ENCODE measurements around the gene FREM1. TPM values are rescaled to one million over a fixed set of nuclear protein-coding genes. Genes with fewer than 3 reads are reported as not detected.

Gene FREM1
- total RNA-seq, 1 experiment from 2014 or later, result not detected

DNA sequence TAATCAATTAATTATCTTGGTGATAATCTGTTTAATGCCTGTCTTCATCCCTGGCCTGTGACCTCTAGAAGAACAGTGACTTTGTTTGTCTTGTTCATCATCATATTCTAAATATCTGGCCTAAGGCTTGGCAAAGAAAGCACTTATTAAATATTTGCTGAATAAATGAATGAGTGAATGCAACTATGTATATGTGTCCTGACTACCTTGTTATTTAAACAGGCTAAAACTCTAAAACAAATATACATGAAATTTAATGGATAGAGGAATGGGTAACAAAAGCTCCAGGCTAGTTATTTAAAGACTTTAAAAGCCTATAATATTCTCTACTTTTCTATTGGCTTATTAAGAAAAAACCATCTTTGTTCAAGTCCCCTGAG lies 96.0 kb downstream of the FREM1 start:
- DNase-seq (ENCODE audit: low read depth), result no peak

DNA sequence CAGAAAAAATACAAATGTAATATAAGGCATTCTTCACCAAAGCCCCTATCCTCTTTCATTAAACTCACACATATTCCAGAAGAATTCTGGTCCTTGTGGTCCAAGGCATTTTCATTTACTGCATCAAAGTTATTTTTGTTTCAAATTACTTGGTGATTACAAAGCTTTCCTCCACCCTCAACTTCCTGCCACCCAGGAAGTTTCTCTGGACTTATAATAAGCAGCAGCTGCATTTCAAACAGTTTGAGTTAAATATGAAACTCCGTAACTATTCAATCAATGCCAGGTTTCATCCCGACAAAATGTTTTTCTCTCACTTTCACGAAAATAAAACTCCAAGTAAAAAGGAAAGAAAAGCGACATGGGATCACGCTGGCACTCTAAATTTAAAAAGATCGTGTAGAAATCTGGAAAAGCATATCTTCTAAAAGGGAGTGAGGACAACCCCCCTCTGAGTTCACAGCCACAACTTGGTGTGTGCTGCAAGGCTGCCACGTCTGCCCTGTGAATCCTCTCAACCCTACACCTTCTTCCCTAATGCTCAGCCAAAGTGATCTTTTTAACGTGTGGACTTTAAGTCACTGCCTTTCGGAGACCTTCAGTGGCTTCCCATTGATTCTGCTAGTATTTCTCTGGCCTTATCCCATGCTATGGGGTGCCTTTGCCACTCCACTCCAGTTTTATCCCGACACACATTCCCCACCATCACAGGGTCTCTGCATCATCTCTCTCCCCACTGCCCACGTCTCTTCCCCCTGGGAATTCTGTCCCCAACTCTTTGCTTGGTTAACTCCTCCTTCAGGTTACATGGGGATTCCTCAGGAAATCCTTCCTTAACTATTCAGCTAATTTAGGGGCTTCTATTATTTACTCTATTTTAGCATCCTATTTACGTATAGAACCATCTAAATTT lies 96.6 kb downstream of the FREM1 start:
- DNase-seq (ENCODE audit: low read depth), result peak; percentile 18

DNA sequence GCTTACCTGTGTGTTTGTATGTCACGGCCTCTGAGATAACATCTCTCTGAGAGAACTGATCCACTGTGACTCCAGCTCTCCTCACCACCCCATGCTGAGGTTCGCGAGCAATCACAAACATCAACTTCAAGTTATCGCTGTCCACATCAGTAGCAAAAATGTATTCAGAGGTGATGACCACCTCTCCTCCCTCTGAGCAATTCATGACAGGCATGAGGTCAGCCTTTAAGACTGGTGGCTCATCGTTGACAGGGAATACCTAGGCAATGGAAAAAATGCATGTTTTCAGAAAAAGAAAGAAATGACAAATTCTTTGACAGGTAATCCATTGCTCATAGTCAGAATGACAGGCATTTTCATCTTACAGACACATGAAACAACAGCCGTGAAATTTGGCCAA lies 97.4 kb downstream of the FREM1 start:
- peak; percentile 7 for DNase-seq (ENCODE audit: low read depth)

DNA sequence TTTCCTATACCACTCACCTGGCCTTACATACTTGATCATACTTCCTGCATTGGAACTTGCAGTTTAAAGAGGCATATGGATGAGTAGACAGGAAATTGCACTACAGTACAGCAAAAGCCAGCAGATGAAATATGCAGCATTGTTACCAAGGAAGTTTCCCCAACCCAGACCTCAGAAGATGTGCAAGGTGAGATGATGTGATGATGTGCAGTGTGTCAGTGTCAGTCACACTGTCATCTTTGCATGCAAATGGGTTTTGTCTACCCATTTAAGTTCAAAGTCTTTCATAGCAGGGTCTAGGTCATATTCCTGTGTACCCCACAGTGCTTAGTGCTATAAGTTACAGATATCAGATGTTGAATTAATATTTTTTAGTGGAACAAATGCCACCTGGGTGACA lies 98.4 kb downstream of the FREM1 start:
- DNase-seq (ENCODE audit: low read depth), result no peak

DNA sequence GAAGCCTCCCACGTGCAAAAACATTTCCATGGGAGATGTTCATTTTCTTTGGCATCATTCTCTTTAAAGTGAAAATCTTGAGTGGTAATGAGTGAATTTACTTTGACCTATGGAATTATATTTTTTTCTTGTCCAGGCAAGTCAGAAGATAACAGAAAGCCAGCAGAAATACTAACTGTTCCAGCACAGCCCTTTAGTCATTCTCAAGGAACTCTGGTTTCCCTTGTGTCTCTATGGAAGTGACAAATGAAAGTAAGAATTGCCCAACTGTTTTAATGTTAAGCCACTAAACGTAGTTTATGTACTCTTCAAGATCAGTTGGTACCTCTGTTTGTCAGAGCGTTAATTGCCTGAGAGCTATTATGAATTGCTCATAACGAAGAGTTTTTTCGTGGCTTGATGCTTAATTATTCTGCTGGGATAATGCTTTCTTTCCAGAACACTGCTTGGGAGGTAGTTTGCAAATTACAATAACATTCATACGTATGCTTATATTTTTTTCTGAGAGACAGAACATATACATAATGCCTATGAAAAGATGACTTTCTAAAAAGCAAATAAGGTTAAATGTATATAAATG lies 103.2 kb downstream of the FREM1 start:
- no peak for DNase-seq (ENCODE audit: low read depth)

DNA sequence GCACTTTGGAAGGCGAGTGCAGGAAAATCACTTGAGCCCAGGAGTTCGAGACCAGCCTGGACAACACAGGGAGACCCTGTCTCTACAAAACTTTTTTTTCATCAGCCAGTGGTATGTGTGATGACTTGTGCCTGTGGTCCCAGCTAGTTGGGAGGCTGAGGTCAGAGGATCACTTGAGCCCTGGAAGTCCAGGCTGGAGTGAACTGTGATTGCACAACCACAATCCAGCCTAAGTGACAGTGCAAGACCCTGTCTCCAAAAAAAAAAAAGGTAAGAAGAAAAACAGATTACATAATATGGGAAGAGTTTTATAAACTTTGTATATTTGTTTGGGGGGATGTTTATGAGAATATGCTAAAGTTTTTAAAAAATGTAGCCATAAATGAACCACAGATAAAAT lies 111.2 kb downstream of the FREM1 start:
- no peak for DNase-seq (ENCODE audit: low read depth)

DNA sequence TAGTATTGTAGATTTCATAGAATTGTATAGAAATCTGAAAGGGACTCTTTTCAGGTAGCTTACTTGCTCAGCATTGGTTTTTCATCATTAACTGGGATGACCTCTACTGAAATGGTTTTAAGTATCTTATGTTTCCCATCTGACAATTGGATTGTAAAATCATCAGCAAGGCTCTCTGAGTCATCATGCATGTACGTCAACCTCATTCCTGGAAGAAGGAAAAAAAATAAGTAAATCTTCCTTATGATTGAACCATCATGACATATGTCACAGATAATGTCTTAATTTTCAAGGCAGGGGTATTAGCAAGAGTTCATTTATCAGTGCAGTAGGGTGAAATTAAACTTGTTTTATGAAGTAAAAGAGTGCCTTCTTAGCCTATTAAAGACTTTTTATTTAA lies 112.8 kb downstream of the FREM1 start:
- no peak for DNase-seq (ENCODE audit: low read depth)

DNA sequence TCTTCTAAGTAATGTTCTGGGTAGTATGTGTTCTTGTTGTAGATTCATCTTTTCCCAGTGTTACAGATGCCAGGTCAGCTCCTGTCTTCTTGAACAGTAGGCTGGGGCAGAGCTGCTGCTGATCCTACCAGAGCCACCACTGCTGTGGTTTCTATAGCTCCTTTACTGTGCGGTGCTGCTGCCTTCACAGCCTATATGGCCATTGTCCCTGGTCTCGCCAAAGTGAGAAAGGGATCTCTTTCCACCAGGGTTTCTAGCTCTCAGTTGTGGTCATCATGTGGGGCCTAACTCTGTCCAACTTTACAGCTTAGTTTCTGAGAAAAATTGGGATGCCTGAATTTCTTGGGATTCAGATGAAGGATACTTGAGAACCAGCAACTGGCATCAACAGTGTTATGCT lies 116.8 kb downstream of the FREM1 start:
- no peak for DNase-seq (ENCODE audit: low read depth)

DNA sequence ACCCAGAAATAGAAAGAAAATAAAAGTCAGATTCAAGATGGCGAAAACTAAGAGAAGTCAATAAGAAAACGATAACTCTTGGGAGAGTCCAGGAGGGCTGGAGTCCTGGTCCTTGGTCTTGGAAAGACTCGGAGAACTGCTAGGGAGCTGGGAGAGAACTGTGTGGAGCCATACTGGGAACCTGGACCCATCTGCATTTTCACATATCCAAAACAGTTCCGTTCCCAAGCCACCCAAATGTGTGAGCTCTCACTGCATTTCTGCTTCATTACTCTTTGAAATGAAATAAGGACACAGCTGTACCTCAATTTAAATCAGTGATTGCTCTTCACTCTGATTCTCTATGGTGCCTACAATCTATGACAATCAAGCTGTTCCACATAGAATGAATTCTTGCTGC lies 119.6 kb downstream of the FREM1 start:
- DNase-seq (ENCODE audit: low read depth), result no peak

DNA sequence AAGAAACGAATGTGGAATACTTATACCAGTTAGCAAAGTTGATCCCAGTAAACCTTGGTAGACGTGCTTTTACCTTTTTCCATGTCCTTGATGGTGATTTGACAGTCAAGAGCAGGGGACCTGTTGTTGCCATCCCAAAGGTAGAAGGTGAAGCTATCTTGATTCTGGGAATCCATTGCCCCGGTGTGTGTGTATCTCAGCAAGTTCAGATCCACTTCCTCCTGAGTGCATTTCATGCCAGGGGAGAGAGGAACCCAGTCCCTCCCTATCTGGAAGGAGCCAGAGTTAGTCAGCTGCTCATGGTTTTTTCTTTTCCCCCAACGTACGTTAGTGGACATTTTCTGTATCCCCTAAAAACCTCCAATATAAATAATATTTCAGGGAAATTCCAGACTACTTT lies 121.4 kb downstream of the FREM1 start:
- DNase-seq (ENCODE audit: low read depth), result no peak

DNA sequence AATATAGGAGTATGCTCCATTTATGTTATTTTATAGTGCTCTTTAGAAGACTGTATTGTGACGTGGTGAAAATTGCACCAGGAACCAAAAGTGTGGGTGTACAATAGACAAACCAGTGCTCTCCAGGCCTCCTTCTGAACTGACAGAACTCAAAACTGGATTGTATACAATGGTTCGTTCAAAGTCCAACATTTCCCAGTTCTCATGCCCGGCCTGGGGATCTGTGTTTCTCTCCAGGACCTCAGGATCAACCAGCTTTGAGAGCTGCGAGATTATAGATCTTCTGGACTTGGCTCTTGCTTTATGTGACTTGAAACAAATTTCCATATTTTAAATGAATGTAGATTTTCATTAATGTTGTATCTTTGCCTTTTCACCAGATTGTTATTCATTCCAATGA lies 126.9 kb downstream of the FREM1 start:
- DNase-seq (ENCODE audit: low read depth), result no peak

DNA sequence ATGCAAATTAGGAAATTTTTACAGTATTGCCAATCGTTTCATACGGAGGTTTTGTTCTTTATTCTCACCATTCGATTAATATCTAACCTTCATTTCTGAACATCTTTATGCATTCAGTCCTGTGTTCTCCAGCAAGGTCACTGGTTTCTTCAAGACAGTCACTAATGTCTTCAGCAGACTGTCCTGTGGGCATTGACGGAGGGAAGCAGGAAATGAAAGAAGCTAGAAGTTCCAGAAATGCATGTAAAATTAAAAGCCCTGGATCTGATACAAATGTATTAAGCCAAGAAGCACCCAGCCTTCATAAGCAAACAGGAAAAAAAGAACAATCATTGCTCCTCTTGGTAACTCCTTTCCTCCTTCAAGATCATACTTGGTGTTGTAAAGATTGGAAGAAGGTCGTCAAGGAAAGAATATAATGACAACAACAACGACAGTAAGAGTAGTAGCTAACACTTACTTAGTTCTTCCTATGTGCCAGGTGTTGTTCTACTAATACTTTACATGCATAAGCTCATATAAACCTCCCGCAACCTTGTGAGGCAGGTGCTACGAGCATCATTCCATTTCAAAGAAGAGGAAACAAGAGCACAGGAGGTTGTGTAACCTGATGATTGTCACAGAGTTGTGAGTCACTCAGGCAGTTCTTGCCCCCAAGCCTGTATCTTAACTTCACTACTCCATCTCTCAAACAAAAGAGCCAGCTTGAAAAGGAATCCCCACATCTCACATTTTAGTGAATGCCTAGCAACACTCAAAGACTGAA lies 127.8 kb downstream of the FREM1 start:
- no peak for DNase-seq (ENCODE audit: low read depth)

DNA sequence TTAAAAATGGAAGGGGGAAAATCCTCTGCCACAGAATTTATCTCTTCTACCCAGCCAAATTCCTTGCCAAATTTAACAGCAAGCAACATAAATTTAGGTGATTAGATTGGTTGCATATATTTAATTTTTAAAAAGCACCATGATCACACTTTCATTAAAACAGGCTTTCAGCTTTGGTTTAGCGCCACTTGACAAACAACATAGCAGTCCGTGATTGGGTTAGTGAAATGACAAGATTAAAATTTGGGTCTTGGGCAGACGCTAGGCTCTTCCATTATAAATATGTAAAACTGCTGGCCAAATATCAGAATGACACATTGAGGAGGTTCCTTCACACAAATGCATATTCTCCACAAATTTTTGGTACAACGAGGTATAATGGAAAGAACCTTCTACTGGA lies 129.5 kb downstream of the FREM1 start:
- DNase-seq (ENCODE audit: low read depth), result no peak

DNA sequence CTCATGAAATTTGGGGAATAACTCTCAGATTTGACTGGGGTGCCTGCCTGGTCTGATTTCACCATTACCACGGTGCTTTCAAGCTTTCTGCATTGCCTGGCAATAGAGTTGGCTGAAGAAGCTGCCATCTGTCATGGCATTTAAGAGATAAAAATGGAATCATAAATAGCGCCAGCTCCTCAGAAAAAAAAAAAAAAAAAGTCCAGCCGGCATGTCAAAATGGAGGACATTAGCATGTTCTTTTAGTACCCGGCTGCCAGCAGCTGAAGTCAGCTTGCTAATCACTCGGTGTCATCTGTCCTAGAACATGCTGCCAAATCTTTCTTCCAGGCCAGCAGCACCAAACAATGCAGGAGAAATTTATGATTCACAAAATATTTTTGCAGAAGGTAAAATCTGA lies 130.0 kb downstream of the FREM1 start:
- no peak for DNase-seq (ENCODE audit: low read depth)

DNA sequence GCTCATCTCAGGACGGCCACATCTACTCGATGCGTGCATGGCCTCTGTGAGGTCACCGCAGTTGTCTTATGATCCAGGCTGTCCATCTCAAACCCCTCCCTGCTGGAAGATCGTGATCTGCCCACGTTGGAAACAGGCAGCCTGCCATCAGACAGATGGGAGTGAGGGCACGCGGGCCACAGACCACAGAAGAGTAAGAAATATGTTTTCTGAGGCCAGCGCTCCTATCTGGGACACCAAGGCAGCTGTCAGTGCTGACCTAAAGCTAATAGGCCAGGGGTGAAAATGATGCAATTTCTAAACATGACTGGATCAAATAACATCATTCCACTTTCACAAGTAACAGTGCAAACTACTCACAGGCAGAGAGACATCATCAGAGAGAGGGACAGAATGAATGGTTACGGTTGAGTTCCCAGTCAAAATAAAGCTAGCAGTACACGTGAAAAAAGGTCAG lies 130.6 kb downstream of the FREM1 start:
- DNase-seq (ENCODE audit: low read depth), result peak; percentile 0

DNA sequence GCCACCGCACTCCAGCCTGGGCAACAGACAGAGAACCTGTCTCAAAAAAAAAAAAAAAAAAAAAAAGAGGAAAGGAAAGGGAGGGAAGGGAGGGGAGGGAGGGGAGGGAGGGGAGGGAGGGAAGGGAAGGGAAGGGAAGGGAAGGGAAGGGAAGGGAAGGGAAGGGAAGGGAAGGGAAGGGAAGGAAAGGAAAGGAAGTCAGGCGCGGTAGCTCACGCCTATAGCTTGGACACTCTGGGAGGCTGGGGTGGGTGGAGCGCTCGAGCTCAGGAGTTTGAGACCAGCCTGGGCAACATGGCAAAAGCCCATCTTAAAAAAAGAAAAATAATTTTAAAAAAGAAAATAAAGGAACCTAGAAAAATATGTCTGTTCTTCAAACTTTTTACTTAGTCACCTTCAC lies 131.7 kb downstream of the FREM1 start:
- no peak for DNase-seq (ENCODE audit: low read depth)

DNA sequence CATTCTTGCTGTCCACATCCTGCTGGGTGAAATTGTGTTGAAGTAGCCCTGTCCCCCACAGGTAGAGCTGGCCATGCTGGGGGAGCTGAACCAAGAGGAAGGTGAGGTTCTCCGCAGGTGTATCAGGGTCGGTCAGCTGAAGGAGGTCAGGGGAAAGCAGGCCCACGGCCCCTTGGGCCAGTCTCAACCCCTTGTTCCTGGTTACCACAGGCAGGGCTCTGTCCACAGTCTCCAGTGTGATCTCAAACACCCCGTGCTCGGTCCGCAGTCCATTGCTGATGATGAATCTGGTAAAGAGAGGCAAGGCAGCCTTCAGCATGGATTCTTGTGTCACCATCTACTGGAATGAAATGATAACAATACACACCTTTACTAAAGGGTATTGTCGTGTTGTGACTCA lies 134.3 kb downstream of the FREM1 start:
- DNase-seq (ENCODE audit: low read depth), result no peak

DNA sequence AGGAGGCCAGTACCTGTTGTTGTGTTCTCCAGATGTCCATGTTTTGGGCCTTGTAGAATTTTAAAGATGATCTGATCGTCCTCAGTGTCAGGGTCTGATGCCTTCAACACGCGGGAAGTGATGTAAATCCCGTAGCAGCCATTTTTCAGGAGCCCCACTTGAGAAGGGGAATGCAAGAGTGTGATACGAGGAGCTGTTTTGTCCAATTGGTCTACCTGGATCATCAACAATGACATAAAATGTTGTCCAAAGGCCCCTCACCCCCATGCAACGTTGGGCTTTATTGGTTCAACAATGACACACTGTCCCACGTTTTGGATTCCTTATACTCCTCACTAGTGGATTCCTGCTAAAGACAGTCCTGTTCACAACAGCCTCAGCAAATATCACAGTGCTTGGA lies 139.6 kb downstream of the FREM1 start:
- DNase-seq (ENCODE audit: low read depth), result no peak

DNA sequence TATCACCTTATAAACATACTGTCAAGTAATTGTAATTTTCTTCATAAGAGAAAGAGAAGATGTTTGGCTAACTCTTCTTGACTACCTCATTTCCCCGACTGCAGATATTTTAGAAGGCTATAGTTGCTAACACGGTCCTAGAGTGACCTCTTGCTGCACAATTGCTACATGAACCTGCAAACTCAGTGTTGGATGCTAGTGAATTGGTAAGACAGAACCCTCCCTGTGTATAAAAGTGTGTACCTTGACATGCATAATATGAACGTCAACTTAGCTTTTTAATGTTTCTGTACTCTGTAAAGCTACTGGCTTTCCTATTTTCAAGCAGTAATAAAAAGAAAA lies 141.0 kb downstream of the FREM1 start:
- DNase-seq (ENCODE audit: low read depth), result peak; percentile 2

DNA sequence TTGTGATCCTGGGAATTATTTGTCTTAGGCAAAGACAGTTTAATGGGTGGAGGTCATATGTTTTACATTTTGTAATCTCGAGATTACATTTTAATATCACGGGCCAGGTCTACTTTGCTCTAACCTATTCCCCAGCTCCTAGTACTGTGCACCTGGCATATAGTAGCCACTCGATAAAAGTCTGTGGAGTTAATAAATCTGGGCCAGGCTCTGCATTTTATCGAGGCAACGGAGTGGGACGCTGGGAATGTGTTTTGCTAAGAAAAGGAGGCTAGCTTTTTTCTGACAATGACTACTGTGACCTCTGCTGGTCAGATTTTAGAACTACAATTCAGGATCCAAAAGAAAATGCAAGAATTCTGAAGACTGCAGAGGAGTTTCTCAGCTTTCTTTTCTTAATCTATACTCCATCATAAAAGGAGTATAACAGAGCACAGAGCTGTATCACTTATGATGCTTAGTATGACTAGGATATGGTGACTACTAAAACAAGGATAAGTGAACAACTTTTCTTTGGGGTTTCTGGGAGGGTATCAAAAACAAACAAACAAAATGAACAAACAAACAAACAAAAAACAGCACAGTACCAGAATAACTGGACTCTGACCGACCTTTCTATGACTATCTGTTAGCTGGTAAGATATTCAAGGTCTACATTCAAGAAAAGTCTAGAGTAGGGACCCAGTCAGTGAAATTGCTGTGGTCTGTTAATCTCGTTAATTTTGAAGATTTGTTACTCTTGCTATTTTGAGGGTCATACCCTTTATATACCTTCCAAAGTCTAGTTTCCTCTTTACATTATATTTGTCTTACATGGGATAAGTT lies 141.6 kb downstream of the FREM1 start:
- DNase-seq (ENCODE audit: low read depth), result peak; percentile 13

DNA sequence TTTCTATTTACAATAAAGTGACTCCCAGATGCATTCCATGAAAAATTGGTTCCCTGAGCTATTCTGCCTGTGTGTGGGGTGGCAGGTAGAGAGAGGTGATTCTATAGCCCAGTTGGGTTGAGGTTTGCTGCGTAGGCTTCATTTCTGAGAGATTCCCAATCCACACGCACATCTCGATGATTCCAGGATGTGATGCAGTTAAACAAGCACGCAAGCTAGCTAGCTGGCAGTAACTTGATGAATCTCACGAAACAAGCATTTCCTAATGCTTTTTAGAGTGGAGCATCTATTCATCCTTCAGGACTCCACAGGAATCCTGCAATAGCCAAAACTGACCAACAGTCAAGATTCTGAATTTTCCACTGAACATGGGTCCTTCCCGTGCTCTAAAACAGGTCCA lies 143.9 kb downstream of the FREM1 start:
- no peak for DNase-seq (ENCODE audit: low read depth)

DNA sequence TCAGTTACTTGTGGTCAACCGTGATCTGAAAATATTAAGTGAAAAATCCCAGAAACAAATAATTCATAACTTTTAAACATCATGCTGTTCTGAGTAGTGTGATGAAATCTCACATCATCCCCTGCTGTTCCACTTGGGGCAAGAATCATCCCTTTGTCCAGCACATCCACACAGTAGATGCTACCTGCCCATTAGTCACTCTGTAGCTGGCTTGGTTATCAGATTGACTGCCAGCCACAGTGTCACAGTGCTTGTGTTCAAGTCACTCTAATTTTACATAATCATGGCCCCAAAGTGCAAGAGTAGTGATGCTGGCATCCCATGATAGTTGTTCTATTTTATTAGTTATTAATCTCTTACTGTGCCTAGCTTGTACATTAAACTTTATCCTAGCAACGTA lies 148.6 kb downstream of the FREM1 start:
- no peak for DNase-seq (ENCODE audit: low read depth)

Data from Daoy (cell line).